Activated naive CD4-positive, alpha-beta T cell (primary cell): ENCODE measurements around the gene TRIP6.
A peak's percentile ranks its signal among the peaks of the same experiment; 100 is the strongest.
"Not testable (repeated sequence)": the region's sequence is repeated elsewhere in the genome, so short reads cannot be mapped to it uniquely, and the experiment has no call there.

Experiments used
- DNase-seq, 4 experiments: peaks; one replicate each; lab custom pipeline; 2025; lab: John Stamatoyannopoulos, UW

TRIP6 gene

DNA sequence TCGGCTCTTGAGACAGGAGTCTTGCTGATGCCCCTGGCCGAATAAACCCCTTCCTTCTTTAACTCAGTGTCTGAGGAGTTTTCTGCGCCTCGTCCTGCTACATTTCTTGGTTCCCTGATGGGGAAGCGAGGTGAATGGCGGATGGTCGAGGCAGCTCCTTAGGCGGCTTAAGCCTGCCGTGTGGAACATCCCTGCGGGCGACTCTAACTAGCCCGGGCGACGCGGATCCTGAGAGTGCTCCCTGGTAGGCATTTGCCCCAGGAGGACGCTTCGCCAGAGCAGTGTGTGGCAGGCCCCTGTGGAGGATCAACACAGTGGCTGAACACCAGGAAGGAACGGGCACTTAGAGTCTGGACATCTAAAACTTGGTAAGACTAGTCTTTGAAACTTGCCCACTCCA lies 27.8 kb upstream of the TRIP6 start:
- no peak for DNase-seq

DNA sequence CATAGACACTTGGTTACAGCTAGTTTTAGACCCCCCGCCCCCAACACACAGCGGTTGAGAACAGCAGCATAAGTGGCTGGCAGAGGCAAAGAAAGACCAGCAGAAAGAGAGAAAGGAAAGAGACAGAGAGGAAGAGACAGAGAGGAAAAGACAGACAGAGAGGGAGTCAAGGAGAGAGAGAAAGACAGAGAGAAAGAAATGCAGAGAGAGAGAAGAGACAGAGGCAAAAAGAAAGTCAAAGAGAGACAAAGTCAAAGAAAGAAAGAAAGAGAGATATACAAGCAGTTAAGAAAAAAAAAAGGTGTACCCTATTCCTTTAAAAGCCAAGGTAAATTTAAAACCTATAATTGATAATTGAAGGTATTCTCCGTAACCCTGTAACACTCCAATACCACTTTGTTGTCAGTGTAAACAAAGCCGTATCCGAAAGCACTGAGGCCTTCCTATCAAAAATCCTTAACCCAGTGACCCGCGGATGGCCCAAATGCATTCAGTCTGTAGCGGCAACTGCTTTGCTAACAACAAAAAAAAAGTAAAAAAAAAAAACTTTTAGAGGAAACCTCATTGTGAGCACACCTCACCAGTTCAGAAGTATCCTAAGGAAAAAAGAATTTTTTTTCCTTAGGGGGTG lies 26.6 kb upstream of the TRIP6 start:
- no peak for DNase-seq

DNA sequence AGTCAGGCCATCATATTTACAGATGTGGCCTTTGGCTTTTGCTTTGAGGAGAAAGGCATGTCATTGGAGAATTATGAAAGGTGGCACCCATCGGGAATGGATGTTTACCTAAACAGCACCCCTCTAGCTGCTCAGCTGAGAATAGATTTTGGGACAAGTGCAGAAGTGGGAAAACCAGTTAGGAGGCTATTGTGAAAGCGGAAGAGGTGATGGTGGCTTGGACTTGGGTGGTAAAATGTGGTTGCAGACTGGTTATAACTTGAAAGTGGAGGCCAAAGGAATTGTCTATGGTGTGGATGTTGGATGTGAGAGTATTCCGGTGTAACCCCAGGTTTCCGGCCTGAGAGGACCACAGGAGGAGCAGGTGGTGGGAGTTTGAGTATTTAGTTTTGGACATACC lies 19.8 kb upstream of the TRIP6 start:
- no peak for DNase-seq

DNA sequence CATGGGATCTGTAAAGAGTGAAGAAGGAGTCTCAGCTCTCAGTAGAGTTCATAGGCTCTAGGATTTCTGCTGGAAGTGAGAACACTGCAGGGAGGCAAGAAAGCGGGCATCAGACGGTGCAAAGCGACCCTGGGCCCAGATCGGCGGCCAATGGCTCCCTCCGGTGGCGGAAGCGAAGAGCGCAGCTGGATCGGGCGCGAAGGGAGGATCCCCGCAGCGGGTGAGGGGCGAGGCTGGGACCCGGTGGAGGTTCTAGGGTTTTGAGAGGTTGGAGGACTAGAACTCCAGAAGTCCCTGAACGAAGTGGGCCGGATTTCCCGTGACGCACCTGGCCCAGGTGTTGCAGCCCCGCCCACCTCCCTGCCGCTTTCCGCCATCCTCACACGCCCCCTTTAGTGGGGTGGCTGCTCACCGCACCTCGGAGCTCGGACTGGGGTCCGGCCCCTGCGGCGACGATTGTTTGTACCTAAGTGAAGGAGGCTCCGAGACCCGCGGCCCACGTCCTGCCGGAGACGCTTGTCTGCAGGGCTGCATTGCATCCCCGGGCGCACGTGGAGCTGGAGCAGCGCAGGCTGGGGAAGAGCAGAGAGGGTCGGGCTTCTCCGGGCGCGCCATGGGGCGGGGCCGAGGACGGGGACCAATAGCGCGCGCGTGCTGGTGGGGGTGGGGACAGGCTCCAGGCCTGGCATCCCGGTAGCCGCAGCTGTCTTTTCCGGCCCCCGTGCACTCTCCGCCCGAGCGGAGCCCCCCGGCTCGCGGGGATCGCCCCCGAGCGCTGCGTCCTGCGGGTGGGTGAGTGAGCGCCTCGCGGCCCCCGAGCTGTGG lies 14.9 kb upstream of the TRIP6 start, which contains the start of gene SLC12A9:
Gene SLC12A9, plus strand, starts transcription at position 666 of the 825 bp plus-strand sequence. CDS start 1,485 bp downstream, outside the sequence.
- DNase-seq, result peak; percentile 57 to 80 (median 68)

DNA sequence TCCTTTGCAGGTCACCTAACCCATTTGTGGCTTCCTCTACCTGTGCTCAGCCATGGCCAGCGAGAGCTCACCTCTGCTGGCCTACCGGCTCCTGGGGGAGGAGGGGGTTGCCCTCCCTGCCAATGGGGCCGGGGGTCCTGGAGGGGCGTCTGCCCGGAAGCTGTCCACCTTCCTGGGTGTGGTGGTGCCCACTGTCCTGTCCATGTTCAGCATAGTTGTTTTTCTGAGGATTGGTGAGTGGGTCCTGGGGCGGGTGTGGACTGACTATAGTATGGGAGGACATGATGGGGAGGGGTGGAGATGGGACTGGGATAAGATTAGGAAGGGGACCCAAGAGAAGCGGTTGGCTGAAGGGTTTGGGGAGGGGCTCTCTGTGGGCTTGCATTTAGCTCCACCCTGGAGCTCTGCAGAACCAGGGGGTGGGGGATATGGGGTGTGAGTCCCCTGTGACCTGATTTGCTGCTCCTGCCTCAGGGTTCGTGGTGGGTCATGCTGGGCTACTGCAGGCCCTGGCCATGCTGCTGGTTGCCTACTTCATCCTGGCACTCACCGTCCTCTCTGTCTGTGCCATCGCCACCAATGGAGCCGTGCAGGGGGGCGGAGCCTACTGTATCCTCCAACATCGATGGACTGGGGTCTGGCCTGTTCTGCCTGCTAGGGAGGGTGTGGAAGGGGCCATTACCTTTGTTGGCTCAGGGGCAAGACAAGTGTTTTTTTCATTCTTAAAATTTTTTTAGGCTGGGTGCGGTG lies 12.9 kb upstream of the TRIP6 start:
- DNase-seq, result no peak

DNA sequence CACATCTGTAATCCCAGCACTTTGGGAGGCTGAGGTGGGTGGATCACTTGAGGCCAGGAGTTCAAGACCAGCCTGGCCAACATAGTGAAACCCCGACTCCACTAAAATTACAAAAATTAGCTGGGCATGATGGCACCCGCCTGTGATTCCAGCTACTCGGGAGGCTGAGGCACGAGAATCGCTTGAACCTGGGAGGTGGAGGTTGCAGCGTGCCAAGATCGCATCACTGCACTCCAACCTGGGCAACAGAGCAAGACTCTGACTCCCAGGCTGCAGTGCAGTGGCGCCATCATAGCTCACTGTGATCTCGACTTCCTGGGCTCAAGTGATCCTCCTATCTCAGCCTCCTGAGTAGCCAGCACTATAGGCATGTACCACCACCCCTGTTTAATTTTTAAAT lies 12.3 kb upstream of the TRIP6 start:
- DNase-seq, result not testable (repeated sequence)

DNA sequence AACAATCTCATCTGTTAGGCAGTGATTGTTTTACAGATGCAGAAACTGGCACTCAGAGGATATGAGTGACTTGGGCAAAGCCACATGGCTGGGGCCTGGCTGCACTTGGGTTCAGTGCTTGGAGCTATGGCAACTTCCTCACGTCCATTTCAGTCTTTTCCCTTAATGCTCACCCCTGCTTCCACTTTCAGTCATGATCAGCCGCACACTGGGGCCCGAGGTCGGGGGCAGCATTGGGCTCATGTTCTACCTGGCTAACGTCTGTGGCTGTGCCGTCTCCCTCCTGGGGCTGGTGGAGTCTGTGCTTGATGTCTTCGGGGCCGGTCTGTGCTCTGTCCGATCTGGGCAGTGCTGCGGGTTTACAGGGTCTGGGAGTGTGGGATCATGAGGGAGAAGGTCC lies 11.7 kb upstream of the TRIP6 start:
- DNase-seq, result no peak

DNA sequence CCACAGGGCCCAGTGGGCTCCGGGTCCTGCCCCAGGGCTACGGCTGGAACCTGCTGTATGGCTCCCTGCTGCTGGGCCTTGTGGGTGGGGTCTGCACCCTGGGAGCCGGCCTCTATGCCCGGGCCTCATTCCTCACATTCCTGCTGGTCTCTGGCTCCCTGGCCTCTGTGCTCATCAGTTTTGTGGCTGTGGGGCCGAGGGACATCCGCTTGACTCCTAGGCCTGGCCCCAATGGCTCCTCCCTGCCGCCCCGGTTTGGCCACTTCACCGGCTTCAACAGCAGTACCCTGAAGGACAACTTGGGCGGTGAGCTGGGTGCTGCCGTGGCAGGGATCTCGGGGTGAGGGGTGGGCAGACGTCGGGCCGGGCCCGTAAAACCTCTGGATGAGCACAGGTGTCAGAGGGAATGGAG lies 10.3 kb upstream of the TRIP6 start:
- no peak for DNase-seq

DNA sequence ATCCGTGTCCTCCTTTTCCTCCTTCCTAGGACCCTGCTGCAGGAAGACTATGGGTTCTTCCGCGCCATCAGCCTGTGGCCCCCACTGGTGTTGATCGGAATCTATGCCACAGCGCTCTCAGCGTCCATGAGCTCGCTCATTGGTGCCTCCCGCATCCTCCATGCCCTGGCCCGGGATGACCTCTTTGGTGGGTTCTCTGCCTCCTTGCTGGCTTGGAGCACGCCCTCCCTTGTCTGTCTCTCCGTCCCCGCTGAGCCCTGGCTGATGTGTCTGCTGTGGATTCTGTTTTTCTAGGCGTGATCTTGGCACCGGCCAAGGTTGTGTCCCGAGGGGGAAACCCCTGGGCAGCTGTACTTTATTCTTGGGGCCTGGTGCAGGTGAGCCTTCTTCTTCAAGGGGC lies 7.3 kb upstream of the TRIP6 start:
- no peak for DNase-seq

DNA sequence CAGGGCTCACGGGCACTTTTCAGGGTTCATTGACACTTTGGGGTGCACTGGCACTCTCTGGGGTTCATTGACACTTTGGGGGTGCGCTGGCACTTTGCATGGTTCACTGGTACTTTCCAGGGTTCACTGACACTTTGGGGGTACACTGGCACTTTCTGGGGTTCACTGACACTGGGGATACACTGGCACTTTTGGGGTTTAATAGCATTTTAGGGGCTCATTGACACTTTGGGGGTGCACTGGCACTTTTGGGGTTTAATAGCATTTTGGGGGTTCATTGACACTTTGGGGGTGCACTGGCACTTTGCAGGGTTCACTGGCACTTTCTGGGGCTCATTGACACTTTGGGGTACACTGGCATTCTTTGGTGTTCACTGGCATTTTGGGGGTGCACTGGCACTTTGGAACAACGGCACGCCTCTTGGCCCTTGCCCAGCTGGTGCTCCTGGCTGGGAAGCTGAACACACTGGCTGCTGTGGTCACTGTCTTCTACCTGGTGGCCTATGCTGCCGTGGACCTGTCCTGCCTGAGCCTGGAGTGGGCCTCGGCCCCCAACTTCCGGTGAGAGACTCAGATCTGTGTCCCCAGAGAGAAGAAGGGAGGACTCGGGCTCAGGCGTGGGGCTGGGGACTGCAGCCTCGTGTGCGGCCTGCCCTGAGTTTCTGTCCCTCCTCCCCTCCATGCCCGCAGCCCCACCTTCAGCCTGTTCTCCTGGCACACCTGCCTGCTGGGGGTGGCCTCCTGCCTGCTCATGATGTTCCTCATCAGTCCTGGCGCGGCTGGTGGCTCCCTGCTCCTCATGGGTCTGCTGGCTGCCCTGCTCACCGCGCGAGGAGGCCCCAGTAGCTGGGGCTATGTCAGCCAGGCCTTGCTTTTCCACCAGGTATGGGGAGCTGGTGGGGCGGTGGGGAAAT lies 6.2 kb upstream of the TRIP6 start:
- DNase-seq, result no peak

DNA sequence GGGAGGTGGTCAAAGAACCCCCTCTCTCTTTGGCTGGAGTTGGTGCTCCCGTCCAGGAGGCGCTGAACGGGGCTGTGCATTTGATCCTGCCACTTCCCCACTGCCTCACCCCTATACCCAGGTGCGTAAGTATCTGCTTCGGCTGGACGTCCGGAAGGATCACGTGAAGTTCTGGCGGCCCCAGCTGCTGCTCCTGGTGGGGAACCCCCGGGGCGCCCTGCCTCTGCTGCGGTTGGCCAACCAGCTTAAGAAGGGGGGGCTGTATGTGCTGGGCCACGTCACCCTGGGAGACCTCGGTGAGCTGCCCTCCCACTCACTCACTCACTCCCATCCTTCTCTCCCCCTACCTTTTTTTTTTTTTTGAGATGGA lies 5.6 kb upstream of the TRIP6 start:
- DNase-seq, result no peak

DNA sequence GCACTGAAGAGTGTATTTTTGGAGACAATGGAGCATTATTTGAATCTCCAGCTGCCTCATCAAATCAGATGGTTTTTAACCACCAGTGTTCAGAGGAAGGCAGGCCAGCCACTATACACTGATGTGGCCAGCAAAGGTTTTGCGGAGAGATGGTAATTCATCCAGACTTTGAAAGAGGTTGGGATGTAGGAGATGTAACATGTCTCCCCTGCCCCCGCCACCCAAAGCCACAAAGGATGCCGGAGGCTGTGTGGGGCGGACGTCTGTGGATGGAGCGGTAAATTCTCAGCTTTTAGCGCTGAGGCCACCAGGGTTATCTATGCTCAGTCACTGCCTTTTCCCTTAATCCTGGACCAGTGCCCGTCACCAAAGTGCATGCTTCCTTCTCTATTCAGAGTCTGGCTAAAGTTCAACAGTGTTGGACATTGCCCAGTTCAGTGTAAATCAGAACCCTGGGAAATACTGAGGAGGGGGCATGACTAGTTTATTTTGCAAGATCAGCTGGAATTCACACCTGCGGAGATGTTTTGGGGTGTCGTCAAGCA lies 3.7 kb upstream of the TRIP6 start:
- DNase-seq, result no peak

DNA sequence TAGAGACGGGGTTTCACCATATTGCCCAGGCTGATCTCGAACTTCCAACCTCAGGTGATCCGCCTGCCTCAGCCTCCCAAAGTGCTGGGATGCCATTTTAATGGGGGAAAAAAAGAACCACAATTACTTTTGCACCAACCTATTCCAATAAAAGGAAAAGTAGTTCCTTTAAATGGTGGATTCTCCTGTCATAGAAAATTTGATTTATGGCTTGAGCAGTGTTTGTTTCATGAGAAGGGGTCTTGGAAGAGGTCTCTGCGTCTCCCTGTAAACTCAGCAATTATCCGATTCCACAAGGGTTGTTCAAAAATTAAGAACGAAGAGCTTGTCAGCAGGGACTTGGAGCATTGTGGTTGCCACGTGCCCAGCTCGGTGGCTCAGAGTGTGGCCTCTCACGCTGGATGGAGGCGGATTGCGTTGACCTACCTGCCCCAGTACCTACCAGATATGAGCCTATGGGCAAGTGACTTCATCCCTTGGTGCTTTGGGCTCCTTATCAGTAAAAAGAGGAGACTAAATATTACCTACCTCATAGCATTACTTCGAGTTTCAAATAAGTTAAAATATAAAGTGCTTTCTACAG lies 2.8 kb upstream of the TRIP6 start:
- DNase-seq, result no peak

DNA sequence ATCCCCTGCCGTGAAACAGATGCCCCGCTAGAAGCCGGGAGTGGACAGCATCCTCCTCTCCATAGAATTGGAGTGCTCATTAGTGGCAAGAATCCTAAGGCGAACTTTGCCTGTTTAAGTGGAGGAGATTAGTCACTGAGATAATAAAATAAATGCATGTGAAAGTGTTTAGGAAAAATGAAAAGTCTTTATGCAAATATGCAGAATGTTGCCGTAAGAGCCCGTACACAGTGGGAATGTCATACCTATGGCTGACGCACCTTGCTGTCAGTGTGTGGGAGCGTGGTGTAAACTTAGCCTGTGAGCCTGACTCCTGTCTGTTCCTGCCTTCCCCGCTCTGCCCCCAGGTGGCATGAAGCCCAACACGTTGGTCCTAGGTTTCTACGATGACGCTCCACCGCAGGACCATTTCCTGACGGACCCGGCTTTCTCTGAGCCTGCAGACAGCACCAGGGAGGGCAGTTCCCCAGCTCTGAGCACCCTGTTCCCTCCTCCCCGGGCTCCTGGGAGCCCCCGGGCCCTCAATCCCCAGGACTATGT lies 1.7 kb upstream of the TRIP6 start:
- DNase-seq, result no peak

DNA sequence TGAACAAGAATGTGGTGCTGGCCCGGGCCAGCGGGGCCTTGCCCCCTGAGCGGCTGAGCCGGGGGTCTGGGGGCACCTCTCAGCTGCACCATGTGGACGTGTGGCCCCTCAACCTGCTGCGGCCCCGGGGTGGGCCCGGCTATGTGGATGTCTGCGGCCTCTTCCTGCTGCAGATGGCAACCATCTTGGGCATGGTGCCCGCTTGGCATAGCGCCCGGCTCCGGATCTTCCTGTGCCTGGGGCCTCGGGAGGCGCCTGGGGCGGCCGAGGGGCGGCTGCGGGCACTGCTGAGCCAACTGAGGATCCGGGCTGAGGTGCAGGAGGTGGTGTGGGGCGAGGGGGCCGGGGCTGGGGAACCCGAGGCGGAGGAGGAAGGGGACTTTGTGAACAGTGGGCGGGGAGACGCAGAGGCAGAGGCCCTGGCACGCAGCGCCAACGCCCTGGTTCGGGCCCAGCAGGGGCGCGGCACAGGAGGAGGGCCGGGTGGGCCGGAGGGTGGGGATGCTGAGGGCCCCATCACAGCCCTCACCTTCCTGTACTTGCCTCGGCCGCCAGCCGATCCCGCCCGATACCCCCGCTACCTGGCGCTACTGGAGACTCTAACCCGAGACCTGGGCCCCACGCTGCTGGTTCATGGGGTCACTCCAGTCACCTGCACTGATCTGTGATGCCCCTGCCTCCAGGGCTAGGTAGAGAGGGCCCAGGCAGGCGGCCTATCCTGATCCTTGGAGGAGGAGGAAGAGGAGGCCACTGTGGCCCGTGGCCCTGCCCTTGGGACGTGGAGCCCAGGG lies 1.1 kb upstream of the TRIP6 start:
- peak in 1 of 4 experiments; percentile 51 for DNase-seq

DNA sequence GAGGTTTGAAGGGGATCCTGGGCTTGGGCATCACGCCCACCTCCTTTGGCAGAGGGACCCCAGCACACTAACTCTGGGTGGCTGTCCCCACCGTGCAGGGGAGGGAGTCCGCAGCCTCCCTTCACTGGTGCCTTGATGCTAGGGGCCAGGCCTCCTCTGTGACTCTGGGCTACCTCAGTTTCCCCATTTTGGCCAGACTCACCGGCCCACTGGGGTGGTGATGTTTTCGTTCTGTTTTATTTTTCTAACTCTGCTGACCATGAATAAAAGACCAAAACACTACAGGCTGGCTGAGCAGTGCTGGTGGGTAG lies 503 bp upstream of the TRIP6 start:
- no peak for DNase-seq

DNA sequence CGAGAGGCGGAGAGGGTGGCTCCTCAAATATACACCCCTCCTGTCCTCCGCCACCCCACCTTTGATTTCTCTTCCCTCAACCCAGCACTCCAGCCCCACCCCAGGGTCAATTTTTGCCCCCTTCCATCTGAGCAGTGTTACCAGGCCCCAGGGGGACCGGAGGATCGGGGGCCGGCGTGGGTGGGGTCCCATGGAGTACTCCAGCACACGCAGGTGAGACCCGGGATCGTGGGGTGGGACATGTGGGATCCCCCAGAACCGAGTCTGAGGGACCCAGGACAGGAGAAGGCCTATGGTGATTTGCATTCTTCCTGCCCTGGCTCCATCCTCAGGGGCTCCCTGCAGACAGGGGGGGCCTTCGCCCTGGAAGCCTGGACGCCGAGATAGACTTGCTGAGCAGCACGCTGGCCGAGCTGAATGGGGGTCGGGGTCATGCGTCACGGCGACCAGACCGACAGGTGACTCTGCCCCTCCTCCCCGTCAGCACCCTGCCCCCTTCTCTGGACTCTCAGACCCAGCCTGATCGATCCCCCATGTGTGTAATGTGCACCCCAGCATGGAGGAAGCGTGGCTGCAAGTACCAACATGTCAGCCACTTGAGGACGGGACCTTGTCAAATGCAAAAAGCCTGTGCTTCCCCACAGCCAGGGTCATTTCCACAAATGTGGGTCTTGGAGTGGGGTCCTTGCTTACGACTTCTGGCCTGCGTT lies 744 bp downstream of the TRIP6 start:
- DNase-seq, result no peak

DNA sequence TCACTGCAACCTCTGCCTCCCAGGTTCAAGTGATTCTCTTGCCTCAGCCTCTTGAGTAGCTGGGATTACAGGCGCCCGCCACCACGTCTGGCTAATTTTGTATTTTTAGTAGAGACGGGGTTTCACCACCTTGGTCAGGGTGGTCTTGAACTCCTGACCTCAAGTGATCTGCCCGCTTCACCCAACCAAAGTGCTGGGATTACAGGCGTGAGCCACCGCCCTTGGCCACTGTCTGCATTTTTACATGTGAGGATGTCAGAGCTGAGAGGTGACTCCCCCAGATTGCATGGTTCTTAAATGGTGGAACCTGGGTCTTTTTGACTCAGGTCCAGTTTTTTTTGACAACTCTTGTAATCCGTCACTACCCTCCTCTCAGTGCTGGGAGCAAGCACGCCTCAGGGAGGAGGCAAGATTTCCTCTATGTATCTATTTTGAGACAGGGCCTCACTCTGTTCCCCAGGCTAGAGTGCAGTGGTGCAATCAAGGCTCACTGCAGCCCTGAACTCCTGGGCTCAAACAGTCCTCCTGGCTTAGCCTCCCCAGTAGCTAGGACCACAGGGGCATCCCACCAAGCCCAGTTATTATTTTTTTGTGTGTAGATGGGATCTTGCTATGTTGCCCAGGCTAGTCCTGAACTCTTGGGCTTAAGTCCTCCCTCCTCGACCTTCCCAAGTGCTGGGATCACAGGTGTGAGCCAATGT lies 6.6 kb downstream of the TRIP6 start:
- DNase-seq, result no peak

DNA sequence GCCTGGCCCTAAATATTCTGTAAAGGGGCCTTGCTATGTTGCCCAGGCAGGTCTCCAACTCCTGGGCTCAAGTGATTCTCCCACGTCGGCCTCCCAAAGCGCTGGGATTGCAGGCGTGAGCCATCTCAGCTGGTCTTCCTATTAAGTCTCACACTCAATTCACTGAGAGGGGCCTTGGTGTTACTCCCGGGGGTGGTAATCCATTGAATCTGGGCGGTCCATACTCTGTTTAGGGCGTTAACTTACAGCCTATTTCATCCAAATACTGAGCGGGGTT lies 7.1 kb downstream of the TRIP6 start:
- DNase-seq, result no peak
